HepG2 (cell line): ENCODE results near the gene SLC35F3. TPM values are rescaled to one million over a fixed set of nuclear protein-coding genes. Genes with fewer than 3 reads are reported as not detected.

Experiments used
- ATAC-seq: fragments of 200-7000 bp; cut with Tn5 transposase; 3 replicates; pipeline ENCODE4 v1.9.1; 2020; ENCODE audit warnings: mild to moderate bottlenecking, moderate library complexity
- BruUV-seq: library from RNA; stranded (reverse); fragments of 400-500 nt; replicated peaks from 2 replicates; lab custom pipeline; 2021; lab: Mats Ljungman, UMichigan
- CTCF ChIA-PET: fragments of 300-600 bp; formaldehyde crosslinking; extraction: SDS; loops from one replicate; lab custom pipeline; 2021; ENCODE audit warnings: low total read pairs, inconsistent platforms, low intra/inter-chr PET ratio; lab: Yijun Ruan, JAX
- POLR2A ChIA-PET: fragments of 350-600 bp; sonication (Branson Sonifier 250); formaldehyde crosslinking; loops from one replicate; lab custom pipeline; 2020; ENCODE audit warnings: antibody characterized with exemption, inconsistent platforms; lab: Yijun Ruan, JAX
- DNase-seq: peaks from one replicate; pipeline ENCODE4 v3.0.0-alpha.2; 2015; ENCODE audit warnings: low spot score
- FAIRE-seq: peaks from 3 replicates; lab custom pipeline; 2011; peaks lifted over from hg19 to GRCh38; lab: Jason Lieb, UNC
- H2AFZ ChIP-seq: one replicate; pipeline ENCODE4 v1.6.1; 2011; ENCODE audit warnings: low read length, inconsistent platforms
- H3K27ac ChIP-seq: fragments of 300-600 bp; 3 replicates; pipeline ENCODE4 v1.8.0; 2011; ENCODE audit warnings: mixed run types, mild to moderate bottlenecking, mixed read lengths, low read length, inconsistent platforms; ENCODE audit not compliant: insufficient read depth; ENCODE audit errors: extremely low read length
- H3K27me3 ChIP-seq, 2 experiments: fragments of 200-600 bp in 1 of 2; 2 replicates in 1 of 2; 3 replicates in 1 of 2; pipeline versions ENCODE4 v1.6.0 to v1.8.0; 2011; ENCODE audit warnings: low read length in 2 of 2, mild to moderate bottlenecking in 2 of 2, moderate library complexity in 2 of 2, inconsistent platforms in 1 of 2; ENCODE audit not compliant: insufficient read depth in 2 of 2, control insufficient read depth in 1 of 2
- H3K36me3 ChIP-seq, 2 experiments: fragments of 200-600 bp in 1 of 2; replicated peaks in 1 of 2; 2 replicates in 1 of 2; 3 replicates in 1 of 2; pipeline versions ENCODE4 v1.5.1 to v1.8.0; 2011; ENCODE audit warnings: low read length in 2 of 2, inconsistent platforms in 1 of 2; ENCODE audit not compliant: insufficient read depth in 2 of 2, control insufficient read depth in 1 of 2
- H3K4me1 ChIP-seq: 2 replicates; pipeline ENCODE4 v1.5.1; 2012; ENCODE audit warnings: low read length, inconsistent platforms; ENCODE audit not compliant: insufficient read depth
- H3K4me2 ChIP-seq: 2 replicates; pipeline ENCODE4 v1.6.0; 2011; ENCODE audit warnings: low read depth, low read length, inconsistent platforms
- H3K4me3 ChIP-seq, 3 experiments: fragments of 200-600 bp in 1 of 3; sonication (generic), shearing (Covaris generic) in 1 of 3; replicated peaks in 1 of 3; 2 replicates each; pipeline ENCODE4 v1.5.1; 2011 to 2016; ENCODE audit warnings: low read length in 3 of 3, inconsistent platforms in 2 of 3, low read depth in 2 of 3, mild to moderate bottlenecking in 2 of 3, control low read depth in 1 of 3, mixed read lengths in 1 of 3; ENCODE audit not compliant: insufficient read depth in 1 of 3
- H3K79me2 ChIP-seq: one replicate; pipeline ENCODE4 v1.6.1; 2011; ENCODE audit warnings: low read length, inconsistent platforms; ENCODE audit not compliant: insufficient read depth
- H3K9ac ChIP-seq: 2 replicates; pipeline ENCODE4 v1.6.0; 2011; ENCODE audit warnings: mild to moderate bottlenecking, low read depth, low read length, inconsistent platforms; ENCODE audit not compliant: insufficient read depth
- H3K9me3 ChIP-seq: 2 replicates; pipeline ENCODE4 v1.5.1; 2012; ENCODE audit warnings: mild to moderate bottlenecking, low read length
- H4K20me1 ChIP-seq: 2 replicates; pipeline ENCODE4 v1.6.0; 2011; ENCODE audit warnings: inconsistent platforms, mild to moderate bottlenecking, low read length, moderate library complexity; ENCODE audit not compliant: insufficient read depth
- CEBPB ChIP-seq: IDR thresholded peaks from 2 replicates; pipeline ENCODE4 v1.6.1; 2011; ENCODE audit warnings: low read depth, low read length, improper control_type of control experiment, borderline replicate concordance
- KLF11 ChIP-seq: IDR thresholded peaks from 2 replicates; pipeline ENCODE4 v1.6.1; 2016; ENCODE audit warnings: missing compliant biosample characterization
- MAFG ChIP-seq: sonication (generic); formaldehyde crosslinking; IDR thresholded peaks from 2 replicates; pipeline ENCODE4 v1.5.1; 2020; ENCODE audit warnings: mild to moderate bottlenecking, missing genetic modification reagents
- NFIB ChIP-seq: sonication (generic); formaldehyde crosslinking; IDR thresholded peaks from 2 replicates; pipeline ENCODE4 v1.9.0; 2021; ENCODE audit warnings: missing genetic modification reagents, mild to moderate bottlenecking, borderline replicate concordance
- PAF1 ChIP-seq: IDR thresholded peaks from 2 replicates; pipeline ENCODE4 v1.6.1; 2016; ENCODE audit warnings: missing genetic modification reagents, missing compliant biosample characterization
- TFE3 ChIP-seq: IDR thresholded peaks from 2 replicates; pipeline ENCODE4 v1.6.1; 2016
- TOE1 ChIP-seq: sonication (generic); formaldehyde crosslinking; IDR thresholded peaks from 2 replicates; pipeline ENCODE4 v1.4.0; 2020; ENCODE audit warnings: mild to moderate bottlenecking, missing genetic modification reagents
- ZFP82 ChIP-seq: sonication (generic); formaldehyde crosslinking; IDR thresholded peaks from 2 replicates; pipeline ENCODE4 v1.5.1; 2020; ENCODE audit warnings: mild to moderate bottlenecking, missing genetic modification reagents, borderline replicate concordance
- ZNF513 ChIP-seq: sonication (generic); formaldehyde crosslinking; conservative IDR thresholded peaks from 2 replicates; pipeline ENCODE4 v1.5.0; 2020; ENCODE audit warnings: missing genetic modification reagents
- ZNF557 ChIP-seq: sonication (generic); formaldehyde crosslinking; IDR thresholded peaks from 2 replicates; pipeline ENCODE4 v1.4.0; 2020; ENCODE audit warnings: missing genetic modification reagents
- ZNF577 ChIP-seq: sonication (generic); formaldehyde crosslinking; IDR thresholded peaks from 2 replicates; pipeline ENCODE4 v1.4.0; 2020; ENCODE audit warnings: mild to moderate bottlenecking, low read depth, missing genetic modification reagents, borderline replicate concordance
- ZNF598 ChIP-seq: sonication (generic); formaldehyde crosslinking; IDR thresholded peaks from 2 replicates; pipeline ENCODE4 v1.5.1; 2020; ENCODE audit warnings: mild to moderate bottlenecking, missing genetic modification reagents, borderline replicate concordance
- ZNF629 ChIP-seq: sonication (generic); formaldehyde crosslinking; conservative IDR thresholded peaks from 2 replicates; pipeline ENCODE4 v1.5.0; 2020; ENCODE audit warnings: missing genetic modification reagents
- WGBS: methylation state at CpG from one replicate; pipeline ENCODE4 v1.1.6; 2017; ENCODE audit warnings: low lambda C conversion rate; 5-methylcytosine and 5-hydroxymethylcytosine counted together
- in situ Hi-C: cut with HindIII; loops from 2 replicates; pipeline ENCODE4 v1.10.0; 2017; ENCODE audit warnings: low pct_unique_long_range_greater_than_20kb; ENCODE audit not compliant: extremely low pct_ligation_motif_present
- intact Hi-C: fragments of 100-400 bp; cut with micrococcal nuclease; formaldehyde crosslinking; loops from one replicate; pipeline ENCODE4 v1.10.0; 2022; ENCODE audit not compliant: unreplicated experiment
- polyA plus RNA-seq, 8 experiments: library from polyadenylated mRNA; depleted of rRNA in 3 of 8; stranded (reverse) in 7 of 8; unstranded in 1 of 8; fragments of >200 nt; fragmentation: Illumina TruSeq in 4 of 8; extraction: Trizol in 4 of 8; gene quantifications; 2 replicates each; pipeline versions ENCODE4 v1.2.1 to v1.2.3, GENCODE V29; 2011 to 2016; ENCODE audit warnings: low read depth in 4 of 8, missing spikeins in 1 of 8, mixed read lengths in 1 of 8; ENCODE audit not compliant: insufficient read depth in 1 of 8
- total RNA-seq, 5 experiments: library from RNA; depleted of rRNA; stranded (reverse); fragments of >200 nt; fragmentation: Illumina TruSeq; extraction: Trizol; gene quantifications; 2 replicates each; pipeline ENCODE4 v1.2.3, GENCODE V29; 2016; ENCODE audit warnings: low read depth in 1 of 5
- TF ChIP-seq, protein P1 (sequence below): sonication (generic); formaldehyde crosslinking; IDR thresholded peaks from 2 replicates; pipeline ENCODE4 v1.4.0; 2020; ENCODE audit warnings: missing genetic modification reagents
- TF ChIP-seq, protein P2 (sequence below): sonication (generic); formaldehyde crosslinking; IDR thresholded peaks from 2 replicates; pipeline ENCODE4 v1.4.0; 2020; ENCODE audit warnings: missing genetic modification reagents

SLC35F3 gene
- total and polyA plus RNA-seq, 2 of the 13 experiments (the other 11 are each of a cell fraction or from before 2014, with no cell fraction given), result not detected

DNA sequence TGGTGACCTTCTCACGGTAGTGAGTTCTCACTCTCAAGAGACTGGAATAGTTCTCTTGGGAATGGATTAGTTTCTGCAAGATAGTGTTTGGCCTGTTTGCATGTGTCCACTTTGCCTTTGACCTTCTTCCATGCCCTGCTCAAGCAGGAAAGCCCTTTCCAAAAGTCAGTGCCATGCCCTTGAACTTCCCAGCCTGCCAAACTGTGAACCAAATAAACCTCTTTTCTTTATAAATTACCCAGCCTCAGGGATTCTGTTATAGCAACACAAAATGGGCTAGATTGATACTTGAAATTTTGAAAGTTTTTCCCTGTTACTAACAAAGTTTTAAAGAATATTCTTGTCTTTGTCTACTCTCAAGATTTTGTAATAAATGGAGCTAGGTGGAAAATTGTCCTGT, 139.6 kb downstream of the SLC35F3 start:
- intact Hi-C loops, result no loop called here
- H3K36me3 ChIP-seq, result no peaks in the 10 kb centered on the region
- H2AFZ ChIP-seq, result no peak overlapping the region
- ATAC-seq, result no peak
- ChIA-PET POLR2A (no interaction called here), CTCF (no interaction called here)
- no peaks in the 10 kb centered on the region for H3K27me3 ChIP-seq
- H3K9me3 ChIP-seq, result no peaks in the 10 kb centered on the region
- no peak overlapping the region for H3K4me2 ChIP-seq
- no TSS peak for BruUV-seq
- H4K20me1 ChIP-seq, result no peaks in the 10 kb centered on the region
- no peaks in the 10 kb centered on the region for H3K4me1 ChIP-seq
- no peak for DNase-seq
- WGBS, result 0% methylated on average over 1 of the region's 1 CpG
- H3K79me2 ChIP-seq, result no peaks in the 10 kb centered on the region
- H3K4me3 ChIP-seq, result no peak overlapping the region
- FAIRE-seq, result no peak
- TF ChIP-seq NFIB (CRISPR knock-in tag), result no peak
- no peak overlapping the region for H3K27ac ChIP-seq
- in situ Hi-C loops, result no loop called here
- H3K9ac ChIP-seq, result no peak overlapping the region

DNA sequence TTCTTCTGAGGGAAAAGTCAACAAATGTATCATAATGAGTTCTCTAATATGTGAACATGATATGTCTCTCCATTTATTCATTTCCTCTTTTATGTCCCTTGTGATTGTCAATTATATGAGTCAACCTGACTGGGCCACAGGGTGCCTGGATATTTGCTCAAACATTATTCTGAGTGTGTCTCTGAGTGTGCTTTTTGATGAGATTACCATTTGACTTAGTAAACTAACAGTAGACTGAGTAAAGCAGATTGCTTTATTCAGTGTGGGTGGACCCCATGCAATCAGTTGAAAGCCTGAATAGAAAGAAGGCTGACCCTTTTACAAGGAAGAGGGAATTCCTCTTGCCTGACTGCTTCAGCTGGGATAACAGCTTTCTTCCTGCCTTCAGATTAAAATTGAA, 142.6 kb downstream of the SLC35F3 start:
- Histone ChIP-seq H3K79me2 (no peaks in the 10 kb centered on the region), H3K9ac (no peak overlapping the region), H3K4me3 (no peak overlapping the region), H3K4me2 (no peak overlapping the region), H3K9me3 (no peaks in the 10 kb centered on the region), H3K36me3 (no peaks in the 10 kb centered on the region), H3K4me1 (no peaks in the 10 kb centered on the region), H2AFZ (no peak overlapping the region), H3K27me3 (no peaks in the 10 kb centered on the region), H4K20me1 (no peaks in the 10 kb centered on the region), H3K27ac (no peak overlapping the region)
- intact Hi-C loops, result no loop called here
- ATAC-seq (no peak), DNase-seq (no peak), FAIRE-seq (no peak)
- ChIA-PET POLR2A (no interaction called here), CTCF (no interaction called here)
- no TSS peak for BruUV-seq
- in situ Hi-C loops, result no loop called here
- TF ChIP-seq KLF11 (CRISPR knock-in tag), result no peak
- no peak for TF ChIP-seq ZNF577 (CRISPR knock-in tag)
- TF ChIP-seq MAFG (CRISPR knock-in tag), result no peak
- TF ChIP-seq PAF1 (CRISPR knock-in tag), result no peak
- no peak for TF ChIP-seq TFE3 (CRISPR knock-in tag)
- TF ChIP-seq ZFP82 (CRISPR knock-in tag), result no peak
- TF ChIP-seq, protein P1, sequence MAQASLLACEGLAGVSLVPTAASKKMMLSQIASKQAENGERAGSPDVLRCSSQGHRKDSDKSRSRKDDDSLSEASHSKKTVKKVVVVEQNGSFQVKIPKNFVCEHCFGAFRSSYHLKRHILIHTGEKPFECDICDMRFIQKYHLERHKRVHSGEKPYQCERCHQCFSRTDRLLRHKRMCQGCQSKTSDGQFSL (CRISPR knock-in tag), result no peak
- no peak for TF ChIP-seq CEBPB
- TF ChIP-seq ZNF629 (CRISPR knock-in tag), result no peak
- TF ChIP-seq, protein P2, sequence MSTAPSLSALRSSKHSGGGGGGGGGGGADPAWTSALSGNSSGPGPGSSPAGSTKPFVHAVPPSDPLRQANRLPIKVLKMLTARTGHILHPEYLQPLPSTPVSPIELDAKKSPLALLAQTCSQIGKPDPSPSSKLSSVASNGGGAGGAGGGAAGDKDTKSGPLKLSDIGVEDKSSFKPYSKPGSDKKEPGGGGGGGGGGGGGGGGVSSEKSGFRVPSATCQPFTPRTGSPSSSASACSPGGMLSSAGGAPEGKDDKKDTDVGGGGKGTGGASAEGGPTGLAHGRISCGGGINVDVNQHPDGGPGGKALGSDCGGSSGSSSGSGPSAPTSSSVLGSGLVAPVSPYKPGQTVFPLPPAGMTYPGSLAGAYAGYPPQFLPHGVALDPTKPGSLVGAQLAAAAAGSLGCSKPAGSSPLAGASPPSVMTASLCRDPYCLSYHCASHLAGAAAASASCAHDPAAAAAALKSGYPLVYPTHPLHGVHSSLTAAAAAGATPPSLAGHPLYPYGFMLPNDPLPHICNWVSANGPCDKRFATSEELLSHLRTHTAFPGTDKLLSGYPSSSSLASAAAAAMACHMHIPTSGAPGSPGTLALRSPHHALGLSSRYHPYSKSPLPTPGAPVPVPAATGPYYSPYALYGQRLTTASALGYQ (CRISPR knock-in tag), result no peak
- no peak for TF ChIP-seq TOE1 (CRISPR knock-in tag)
- TF ChIP-seq ZNF598 (CRISPR knock-in tag), result no peak
- TF ChIP-seq ZNF513 (CRISPR knock-in tag), result no peak
- no peak for TF ChIP-seq ZNF557 (CRISPR knock-in tag)
